Epithelial cell of proximal tubule (primary cell): ENCODE measurements around the gene SHCBP1. TPM values are rescaled to one million over a fixed set of nuclear protein-coding genes. Genes with fewer than 3 reads are reported as not detected.
"Not testable (repeated sequence)": the region's sequence is repeated elsewhere in the genome, so short reads cannot be mapped to it uniquely, and the experiment has no call there.

Experiments used
- DNase-seq: peaks from one replicate; pipeline ENCODE4 v3.0.0-alpha.2; 2011; ENCODE audit warnings: low read depth
- H3K4me3 ChIP-seq: 2 replicates; pipeline ENCODE4 v1.5.1; 2011; ENCODE audit warnings: low read depth, mild to moderate bottlenecking, low read length
- CTCF ChIP-seq: conservative IDR thresholded peaks from 2 replicates; pipeline ENCODE4 v1.5.1; 2012; ENCODE audit warnings: low read depth, mild to moderate bottlenecking, low read length
- total RNA-seq: library from RNA; depleted of rRNA; stranded (reverse); fragments of >200 nt; gene quantifications from 2 replicates; pipeline ENCODE4 v1.2.3, GENCODE V29; 2015

The SHCBP1 gene
- total RNA-seq, 1 donor from 2014 or later, result 28.9 TPM

GRCh38 chr16:46638947-46639925 is 18.1 kb upstream of the SHCBP1 start:
- no peak overlapping the region for H3K4me3 ChIP-seq
- no peak for TF ChIP-seq CTCF
- no peak for DNase-seq

GRCh38 chr16:46632778-46633733 is 11.9 kb upstream of the SHCBP1 start:
- H3K4me3 ChIP-seq, result no peak overlapping the region
- no peak for DNase-seq
- TF ChIP-seq CTCF, result no peak

GRCh38 chr16:46629331-46630219 is 8.4 kb upstream of the SHCBP1 start:
- peak; percentile 51 for TF ChIP-seq CTCF
- no peak overlapping the region for H3K4me3 ChIP-seq
- no peak for DNase-seq

GRCh38 chr16:46627746-46628145 is 6.6 kb upstream of the SHCBP1 start:
- no peak for DNase-seq
- TF ChIP-seq CTCF, result no peak
- no peak overlapping the region for H3K4me3 ChIP-seq

GRCh38 chr16:46626681-46627080 is 5.5 kb upstream of the SHCBP1 start:
- DNase-seq, H3K4me3 ChIP-seq: not testable (repeated sequence)

- DNase-seq, H3K4me3 ChIP-seq: not testable (repeated sequence)
Measured at GRCh38 chr16:46624862-46625261, 3.7 kb upstream of the SHCBP1 start.

- not testable (repeated sequence) for H3K4me3 ChIP-seq, DNase-seq
Measured at GRCh38 chr16:46623707-46624106, 2.5 kb upstream of the SHCBP1 start.

- DNase-seq, H3K4me3 ChIP-seq: not testable (repeated sequence)
Measured at GRCh38 chr16:46623246-46623645, 2.1 kb upstream of the SHCBP1 start.
